HepG2 (cell line): Measurements from ENCODE around the gene NDUFS1. TPM values are rescaled to one million over a fixed set of nuclear protein-coding genes. Genes with fewer than 3 reads are reported as not detected.

Experiments
- ADNP ChIP-seq: sonication (generic); formaldehyde crosslinking; IDR thresholded peaks from 2 replicates; pipeline ENCODE4 v1.4.0; 2020; ENCODE audit warnings: missing genetic modification reagents
- ARNT2 ChIP-seq: sonication (generic); formaldehyde crosslinking; IDR thresholded peaks from 2 replicates; pipeline ENCODE4 v1.8.0; 2022; ENCODE audit warnings: mild to moderate bottlenecking, low read depth, missing genetic modification reagents, moderate library complexity
- EHMT2 ChIP-seq: fragments of 200-600 bp; sonication (generic); IDR thresholded peaks from 2 replicates; pipeline ENCODE4 v1.7.0; 2017; ENCODE audit warnings: antibody characterized with exemption, low read depth, low read length, borderline replicate concordance
- ELF1 ChIP-seq: sonication (generic); formaldehyde crosslinking; IDR thresholded peaks from 2 replicates; pipeline ENCODE4 v1.4.0; 2020; ENCODE audit warnings: missing genetic modification reagents
- ELF3 ChIP-seq: IDR thresholded peaks from 2 replicates; pipeline ENCODE4 v1.6.1; 2016; ENCODE audit warnings: missing genetic modification reagents, missing compliant biosample characterization
- HNRNPH1 ChIP-seq: fragments of 200-400 bp; formaldehyde crosslinking; optimal IDR thresholded peaks from 2 replicates; pipeline ENCODE3; 2017; ENCODE audit warnings: mild to moderate bottlenecking, low read depth, low read length
- MXD1 ChIP-seq: sonication (generic); formaldehyde crosslinking; IDR thresholded peaks from 2 replicates; pipeline ENCODE4 v1.4.0; 2020; ENCODE audit warnings: mild to moderate bottlenecking, missing genetic modification reagents
- NONO ChIP-seq, 2 experiments: fragments of 450-650 bp in 1 of 2; sonication (generic) in 1 of 2; formaldehyde crosslinking in 1 of 2; IDR thresholded peaks in 1 of 2; conservative IDR thresholded peaks in 1 of 2; 2 replicates each; pipeline versions ENCODE4 v1.6.1 to v1.8.0; 2017 to 2022; ENCODE audit warnings: mild to moderate bottlenecking in 1 of 2, missing genetic modification reagents in 1 of 2, moderate library complexity in 1 of 2
- PAWR ChIP-seq: sonication (generic); formaldehyde crosslinking; IDR thresholded peaks from 2 replicates; pipeline ENCODE4 v1.4.0; 2020; ENCODE audit warnings: missing genetic modification reagents, mild to moderate bottlenecking, borderline replicate concordance
- SALL1 ChIP-seq: sonication (generic); formaldehyde crosslinking; IDR thresholded peaks from 2 replicates; pipeline ENCODE4 v1.8.0; 2022; ENCODE audit warnings: mild to moderate bottlenecking, missing genetic modification reagents
- YY1 ChIP-seq: IDR thresholded peaks from 2 replicates; pipeline ENCODE4 v1.6.1; 2011; ENCODE audit warnings: low read length, low read depth, moderate library complexity, mild to moderate bottlenecking; ENCODE audit not compliant: insufficient read depth, insufficient replicate concordance
- ZBTB34 ChIP-seq: sonication (generic); formaldehyde crosslinking; IDR thresholded peaks from 2 replicates; pipeline ENCODE4 v1.8.0; 2022; ENCODE audit warnings: mild to moderate bottlenecking, missing genetic modification reagents
- ZFP1 ChIP-seq: IDR thresholded peaks from 2 replicates; pipeline ENCODE4 v1.6.1; 2016
- ZMYM4 ChIP-seq: sonication (generic); formaldehyde crosslinking; IDR thresholded peaks from 2 replicates; pipeline ENCODE4 v1.8.1; 2023; ENCODE audit warnings: mild to moderate bottlenecking, missing genetic modification reagents
- ZNF18 ChIP-seq: sonication (generic); formaldehyde crosslinking; IDR thresholded peaks from 2 replicates; pipeline ENCODE4 v1.8.0; 2022; ENCODE audit warnings: mild to moderate bottlenecking, missing genetic modification reagents; ENCODE audit not compliant: insufficient replicate concordance
- ZNF354B ChIP-seq: sonication (generic); formaldehyde crosslinking; IDR thresholded peaks from 2 replicates; pipeline ENCODE4 v1.8.0; 2022; ENCODE audit warnings: mild to moderate bottlenecking, missing genetic modification reagents
- ZNF629 ChIP-seq: sonication (generic); formaldehyde crosslinking; conservative IDR thresholded peaks from 2 replicates; pipeline ENCODE4 v1.5.0; 2020; ENCODE audit warnings: missing genetic modification reagents
- ZNF724P ChIP-seq: sonication (generic); formaldehyde crosslinking; IDR thresholded peaks from 2 replicates; pipeline ENCODE4 v1.8.0; 2022; ENCODE audit warnings: missing genetic modification reagents, borderline replicate concordance
- ZSCAN25 ChIP-seq: sonication (generic); formaldehyde crosslinking; IDR thresholded peaks from 2 replicates; pipeline ENCODE4 v1.8.0; 2022; ENCODE audit warnings: mild to moderate bottlenecking, missing genetic modification reagents
- polyA plus RNA-seq, 8 experiments: library from polyadenylated mRNA; depleted of rRNA in 3 of 8; stranded (reverse) in 7 of 8; unstranded in 1 of 8; fragments of >200 nt; fragmentation: Illumina TruSeq in 4 of 8; extraction: Trizol in 4 of 8; gene quantifications; 2 replicates each; pipeline versions ENCODE4 v1.2.1 to v1.2.3, GENCODE V29; 2011 to 2016; ENCODE audit warnings: low read depth in 4 of 8, missing spikeins in 1 of 8, mixed read lengths in 1 of 8; ENCODE audit not compliant: insufficient read depth in 1 of 8
- total RNA-seq, 5 experiments: library from RNA; depleted of rRNA; stranded (reverse); fragments of >200 nt; fragmentation: Illumina TruSeq; extraction: Trizol; gene quantifications; 2 replicates each; pipeline ENCODE4 v1.2.3, GENCODE V29; 2016; ENCODE audit warnings: low read depth in 1 of 5
- TF ChIP-seq, protein P1 (sequence below): sonication (generic); formaldehyde crosslinking; conservative IDR thresholded peaks from 2 replicates; pipeline ENCODE4 v1.4.0; 2020; ENCODE audit warnings: missing genetic modification reagents
- TF ChIP-seq, protein P2 (sequence below): IDR thresholded peaks from 2 replicates; pipeline ENCODE4 v1.6.1; 2016; ENCODE audit warnings: low read depth, control low read depth
- TF ChIP-seq, protein P3 (sequence below): sonication (generic); formaldehyde crosslinking; conservative IDR thresholded peaks from 2 replicates; pipeline ENCODE4 v1.8.0; 2022; ENCODE audit warnings: missing genetic modification reagents

NDUFS1 gene
- total and polyA plus RNA-seq, 2 of the 13 experiments (the other 11 are each of a cell fraction or from before 2014, with no cell fraction given) = 139 to 242 TPM

- TF ChIP-seq ZBTB34 (CRISPR knock-in tag) (no peak), ELF3 (CRISPR knock-in tag) (no peak; the same call in 1 of the 2 replicates), NONO (IDR thresholded peaks at IDR 0.05) (no peak), NONO (CRISPR knock-in tag; conservative IDR thresholded peaks at IDR 0.05) (no peak), MXD1 (CRISPR knock-in tag) (no peak), ARNT2 (CRISPR knock-in tag) (peak; percentile 90), PAWR (CRISPR knock-in tag) (no peak), ZNF18 (peak; percentile 87), SALL1 (CRISPR knock-in tag) (peak; percentile 60), EHMT2 (no peak), ZSCAN25 (0 out of 2 replicates have a peak, but pooled peaks have one; percentile 13), ADNP (CRISPR knock-in tag) (no peak), ZNF724P (CRISPR knock-in tag) (no peak), ELF1 (CRISPR knock-in tag) (no peak), ZFP1 (no peak), ZMYM4 (CRISPR knock-in tag) (peak; percentile 45; the same call in 1 of the 2 replicates), HNRNPH1 (no peak), ZNF354B (CRISPR knock-in tag) (no peak), ZNF629 (CRISPR knock-in tag) (0 out of 2 replicates have a peak, but pooled peaks have one; percentile 12), YY1 (peak; percentile 93)
- TF ChIP-seq, protein P1, sequence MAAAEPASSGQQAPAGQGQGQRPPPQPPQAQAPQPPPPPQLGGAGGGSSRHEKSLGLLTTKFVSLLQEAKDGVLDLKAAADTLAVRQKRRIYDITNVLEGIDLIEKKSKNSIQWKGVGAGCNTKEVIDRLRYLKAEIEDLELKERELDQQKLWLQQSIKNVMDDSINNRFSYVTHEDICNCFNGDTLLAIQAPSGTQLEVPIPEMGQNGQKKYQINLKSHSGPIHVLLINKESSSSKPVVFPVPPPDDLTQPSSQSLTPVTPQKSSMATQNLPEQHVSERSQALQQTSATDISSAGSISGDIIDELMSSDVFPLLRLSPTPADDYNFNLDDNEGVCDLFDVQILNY = peak; percentile 69; the same call in 1 of the 2 replicates
- TF ChIP-seq, protein P2, sequence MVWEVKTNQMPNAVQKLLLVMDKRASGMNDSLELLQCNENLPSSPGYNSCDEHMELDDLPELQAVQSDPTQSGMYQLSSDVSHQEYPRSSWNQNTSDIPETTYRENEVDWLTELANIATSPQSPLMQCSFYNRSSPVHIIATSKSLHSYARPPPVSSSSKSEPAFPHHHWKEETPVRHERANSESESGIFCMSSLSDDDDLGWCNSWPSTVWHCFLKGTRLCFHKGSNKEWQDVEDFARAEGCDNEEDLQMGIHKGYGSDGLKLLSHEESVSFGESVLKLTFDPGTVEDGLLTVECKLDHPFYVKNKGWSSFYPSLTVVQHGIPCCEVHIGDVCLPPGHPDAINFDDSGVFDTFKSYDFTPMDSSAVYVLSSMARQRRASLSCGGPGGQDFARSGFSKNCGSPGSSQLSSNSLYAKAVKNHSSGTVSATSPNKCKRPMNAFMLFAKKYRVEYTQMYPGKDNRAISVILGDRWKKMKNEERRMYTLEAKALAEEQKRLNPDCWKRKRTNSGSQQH (CRISPR knock-in tag) = peak; percentile 73; the same call in 1 of the 2 replicates
- TF ChIP-seq, protein P3, sequence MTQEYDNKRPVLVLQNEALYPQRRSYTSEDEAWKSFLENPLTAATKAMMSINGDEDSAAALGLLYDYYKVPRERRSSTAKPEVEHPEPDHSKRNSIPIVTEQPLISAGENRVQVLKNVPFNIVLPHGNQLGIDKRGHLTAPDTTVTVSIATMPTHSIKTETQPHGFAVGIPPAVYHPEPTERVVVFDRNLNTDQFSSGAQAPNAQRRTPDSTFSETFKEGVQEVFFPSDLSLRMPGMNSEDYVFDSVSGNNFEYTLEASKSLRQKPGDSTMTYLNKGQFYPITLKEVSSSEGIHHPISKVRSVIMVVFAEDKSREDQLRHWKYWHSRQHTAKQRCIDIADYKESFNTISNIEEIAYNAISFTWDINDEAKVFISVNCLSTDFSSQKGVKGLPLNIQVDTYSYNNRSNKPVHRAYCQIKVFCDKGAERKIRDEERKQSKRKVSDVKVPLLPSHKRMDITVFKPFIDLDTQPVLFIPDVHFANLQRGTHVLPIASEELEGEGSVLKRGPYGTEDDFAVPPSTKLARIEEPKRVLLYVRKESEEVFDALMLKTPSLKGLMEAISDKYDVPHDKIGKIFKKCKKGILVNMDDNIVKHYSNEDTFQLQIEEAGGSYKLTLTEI (CRISPR knock-in tag) = no peak
These were observed 73.3 kb downstream of the NDUFS1 start, which contains the start of gene INO80D (continued) for GRCh38 chr2:206085742-206086445.
